Inflammatory macrophage treated with lipopolysaccharide for 4 hours (primary cell): ENCODE results near the gene SEZ6L2.
"Not testable (repeated sequence)": the region's sequence is repeated elsewhere in the genome, so short reads cannot be mapped to it uniquely, and the experiment has no call there.

Experiments
- DNase-seq: peaks from one replicate; pipeline ENCODE4 v3.0.0-alpha.2; 2020

SEZ6L2 gene

DNA sequence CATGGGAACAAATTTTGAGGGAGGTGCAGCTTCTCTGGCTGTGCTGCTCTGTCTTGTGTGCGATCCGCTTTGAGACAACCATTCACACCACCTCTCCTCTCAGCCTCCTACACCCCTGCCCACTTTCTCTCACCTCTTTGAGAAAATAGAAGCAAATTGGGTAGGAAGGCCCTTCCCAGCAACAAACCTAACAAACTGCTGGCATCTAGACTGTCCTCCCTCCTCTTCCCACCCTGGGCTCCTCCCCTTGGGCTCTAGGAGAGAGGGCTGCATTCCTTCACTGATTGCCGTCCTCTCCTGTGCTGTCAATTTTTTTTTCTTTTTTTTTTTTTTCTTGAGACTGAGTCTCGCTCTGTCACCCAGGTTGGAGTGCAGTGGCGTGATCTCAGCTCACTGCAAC is 49.8 kb downstream of the SEZ6L2 start:
- DNase-seq, result no peak

DNA sequence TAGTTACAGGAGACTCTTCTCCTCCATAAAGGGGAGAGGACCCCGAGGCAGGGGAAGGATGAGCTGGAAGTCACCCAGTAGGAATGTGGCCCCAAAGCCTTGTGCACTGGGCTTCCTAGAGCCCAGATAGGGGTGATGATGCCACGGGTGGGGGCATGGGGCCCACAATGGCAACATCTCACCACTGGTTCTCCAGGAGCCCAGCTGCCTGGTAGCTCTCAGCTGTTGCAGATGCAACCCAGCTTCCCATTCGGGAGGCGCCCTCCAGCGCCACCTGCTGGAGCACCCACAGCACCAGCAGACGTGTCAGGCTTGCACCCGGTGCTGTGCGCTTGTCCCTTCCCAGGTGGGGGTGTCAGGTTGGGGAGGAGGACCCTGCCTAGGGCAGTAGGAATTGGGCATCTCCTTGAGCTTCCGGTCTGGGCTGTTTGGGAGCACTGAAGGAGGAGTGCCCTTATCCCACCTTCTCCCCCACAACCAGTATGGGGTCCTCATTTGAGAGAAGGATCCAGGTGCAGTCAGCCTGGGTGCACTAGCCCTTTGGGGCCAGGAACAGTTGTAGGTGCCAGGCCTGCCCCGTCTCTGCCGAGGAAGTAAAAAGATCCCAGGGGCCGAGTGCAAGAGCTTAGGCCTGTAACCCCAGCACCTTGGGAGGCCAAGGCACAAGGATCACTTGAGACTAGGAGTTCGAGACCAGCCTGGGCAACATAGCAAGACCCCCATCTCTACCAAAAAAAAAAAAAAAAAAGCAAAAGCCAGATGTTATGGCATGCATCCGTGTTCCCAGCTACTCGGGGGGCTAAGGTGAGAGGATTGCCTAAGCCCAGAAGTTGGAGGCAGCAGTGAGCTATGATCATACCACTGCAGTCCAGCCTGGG is 50.7 kb downstream of the SEZ6L2 start:
- peak; percentile 63 for DNase-seq

DNA sequence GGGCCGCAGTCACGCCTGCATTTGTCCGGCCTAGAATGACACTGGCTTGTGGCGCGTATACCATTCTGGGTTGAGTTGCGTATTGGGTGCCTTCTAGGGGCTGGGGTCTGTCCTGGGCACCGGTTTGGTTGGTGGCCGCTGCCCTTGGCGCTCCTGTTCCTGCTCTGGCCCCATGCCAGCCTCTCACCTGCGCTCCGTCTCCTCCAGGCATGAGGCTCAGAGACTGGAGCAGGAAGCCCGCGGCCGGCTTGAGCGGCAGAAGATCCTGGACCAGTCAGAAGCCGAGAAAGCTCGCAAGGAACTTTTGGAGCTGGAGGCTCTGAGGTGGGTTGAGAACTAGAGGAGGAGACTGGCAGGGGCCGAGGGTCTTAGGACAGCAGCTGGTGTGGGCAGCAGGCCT is 53.7 kb downstream of the SEZ6L2 start:
- no peak for DNase-seq

DNA sequence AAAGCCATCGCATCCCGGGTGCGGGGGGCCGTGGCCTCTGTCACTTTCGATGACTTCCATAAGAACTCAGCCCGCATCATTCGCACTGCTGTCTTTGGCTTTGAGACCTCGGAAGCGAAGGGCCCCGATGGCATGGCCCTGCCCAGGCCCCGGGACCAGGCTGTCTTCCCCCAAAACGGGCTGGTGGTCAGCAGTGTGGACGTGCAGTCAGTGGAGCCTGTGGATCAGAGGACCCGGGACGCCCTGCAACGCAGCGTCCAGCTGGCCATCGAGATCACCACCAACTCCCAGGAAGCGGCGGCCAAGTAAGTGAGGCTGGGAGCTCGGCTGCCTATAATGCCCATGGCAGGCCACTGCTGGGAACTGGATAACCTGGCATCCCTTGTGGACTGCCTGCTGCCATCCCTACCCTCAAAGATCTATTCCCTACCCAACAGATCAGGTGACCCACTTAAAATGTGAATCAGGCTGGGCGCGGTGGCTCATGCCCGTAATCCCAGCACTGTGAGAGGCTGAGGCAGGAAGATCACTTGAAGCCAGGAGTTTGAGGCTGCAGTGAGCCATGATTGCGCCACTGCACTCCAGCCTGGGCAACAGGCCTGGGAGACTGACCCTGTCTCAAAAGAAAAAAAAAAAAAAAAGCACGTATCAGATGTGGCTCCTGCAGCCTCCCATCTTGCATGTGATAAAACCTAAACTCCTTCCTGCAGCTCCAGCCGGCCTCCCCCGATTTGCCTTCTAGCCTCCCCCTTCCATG is 54.6 kb downstream of the SEZ6L2 start:
- no peak for DNase-seq

DNA sequence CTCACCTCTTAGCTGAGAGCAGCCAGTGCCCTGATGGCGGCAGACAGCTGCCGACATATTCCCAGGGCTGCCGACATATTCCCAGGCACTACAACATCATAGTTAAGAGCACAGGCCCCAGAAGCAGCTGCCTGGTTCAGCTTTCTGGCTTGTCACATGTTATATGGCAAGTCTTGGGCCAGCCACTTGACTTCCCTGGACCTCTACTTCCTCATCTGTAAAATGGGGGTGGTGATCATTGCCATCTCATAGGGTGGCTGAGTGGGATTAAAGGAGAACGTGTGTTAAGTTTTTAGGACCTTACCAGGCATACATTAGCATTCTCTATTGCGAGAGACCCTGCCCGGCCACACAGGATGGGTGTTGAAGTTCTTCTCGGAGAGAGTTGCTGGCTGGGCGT is 55.4 kb downstream of the SEZ6L2 start:
- no peak for DNase-seq

DNA sequence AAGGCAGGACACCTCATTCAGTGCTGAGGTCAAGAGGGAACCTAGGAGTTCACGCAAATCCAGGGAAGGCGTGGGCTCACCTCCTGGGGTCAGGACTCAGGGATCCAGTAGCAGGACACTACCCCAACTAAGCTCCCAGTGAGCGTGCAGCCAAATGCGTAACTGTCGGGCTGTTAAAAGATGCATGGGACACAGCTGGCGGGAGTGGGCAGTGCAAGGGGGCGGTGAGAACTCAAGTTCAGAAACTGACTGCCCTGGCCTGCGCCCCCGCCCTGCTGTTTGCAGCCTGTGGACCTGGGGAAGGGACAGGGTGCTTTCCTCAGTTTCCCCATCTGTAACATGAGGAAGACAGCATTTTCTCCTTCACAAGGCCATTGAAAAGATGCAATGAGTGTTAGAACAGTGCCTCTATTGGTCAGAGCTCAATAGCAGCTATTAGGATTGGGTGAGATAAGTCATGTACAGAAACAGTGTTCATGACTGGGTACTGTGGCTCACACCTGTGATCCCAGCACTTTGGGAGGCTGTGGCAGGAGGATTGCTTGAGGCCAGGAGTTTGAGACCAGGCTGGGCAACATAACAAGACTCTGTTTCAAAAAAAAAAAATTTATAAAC is 56.5 kb downstream of the SEZ6L2 start:
- DNase-seq, result no peak

DNA sequence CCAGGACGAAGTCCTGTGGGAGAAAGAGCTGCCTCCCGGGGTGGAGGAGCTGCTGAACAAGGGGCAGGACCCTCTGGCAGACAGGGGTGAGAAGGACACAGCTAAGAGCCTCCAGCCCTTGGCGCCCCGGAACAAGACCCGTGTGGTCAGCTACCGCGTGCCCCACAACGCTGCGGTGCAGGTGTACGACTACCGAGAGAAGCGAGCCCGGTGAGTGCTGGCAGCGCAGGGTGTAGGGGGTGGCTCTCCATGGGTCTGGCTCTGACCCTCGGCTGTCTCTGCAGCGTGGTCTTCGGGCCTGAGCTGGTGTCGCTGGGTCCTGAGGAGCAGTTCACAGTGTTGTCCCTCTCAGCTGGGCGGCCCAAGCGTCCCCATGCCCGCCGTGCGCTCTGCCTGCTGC is 57.7 kb downstream of the SEZ6L2 start:
- no peak for DNase-seq

DNA sequence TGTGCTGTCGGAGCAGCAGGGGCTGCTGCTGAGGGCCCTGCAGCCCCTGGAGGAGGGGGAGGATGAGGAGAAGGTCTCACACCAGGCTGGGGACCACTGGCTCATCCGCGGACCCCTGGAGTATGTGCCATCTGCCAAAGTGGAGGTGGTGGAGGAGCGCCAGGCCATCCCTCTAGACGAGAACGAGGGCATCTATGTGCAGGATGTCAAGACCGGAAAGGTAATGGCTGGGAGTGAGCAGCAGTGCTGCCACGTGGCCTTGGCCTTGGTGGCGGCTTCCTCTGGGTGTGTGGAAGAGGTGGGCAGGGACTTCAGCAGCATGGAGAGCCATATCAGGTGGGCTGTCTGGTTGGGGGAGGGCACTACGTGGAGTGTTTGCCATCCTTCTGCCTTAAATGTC is 59.1 kb downstream of the SEZ6L2 start:
- no peak for DNase-seq

DNA sequence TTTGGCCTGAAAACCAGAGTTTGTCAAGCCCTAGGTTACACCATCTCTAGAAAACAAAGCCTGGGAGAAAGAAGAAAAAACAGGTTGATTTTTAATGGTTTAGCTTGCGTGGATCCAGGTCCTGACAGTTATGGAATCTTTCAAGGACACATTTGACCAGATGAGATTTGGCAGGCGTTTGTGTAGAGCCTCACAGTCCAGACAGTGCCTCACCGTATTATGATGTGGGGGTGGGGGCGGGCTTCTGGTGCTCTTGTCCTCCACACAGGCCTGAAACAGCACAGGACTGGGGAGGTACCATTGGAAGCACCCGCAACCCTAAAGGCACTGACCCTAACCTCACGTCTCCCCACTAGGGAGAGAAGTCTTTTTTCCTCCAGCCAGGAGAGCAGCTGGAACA is 59.5 kb downstream of the SEZ6L2 start:
- DNase-seq, result no peak

DNA sequence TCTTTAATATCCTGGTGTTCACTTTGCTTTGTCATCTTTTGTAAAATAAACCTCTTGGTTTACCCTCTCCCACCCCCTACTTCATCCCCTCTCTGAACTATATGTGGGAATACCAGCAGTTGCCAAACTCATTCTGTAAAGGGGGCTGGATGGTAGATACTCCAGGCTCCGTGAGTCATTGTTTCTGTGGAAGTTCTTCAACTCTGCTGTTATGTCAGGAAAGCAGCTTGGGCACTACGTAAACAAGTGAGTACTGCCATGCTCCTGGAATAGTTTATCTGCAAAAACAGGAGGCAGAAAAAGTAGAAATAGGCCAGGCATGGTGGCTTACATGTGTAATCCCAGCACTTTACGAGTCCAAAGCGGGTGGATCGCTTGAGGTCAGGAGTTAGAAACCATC is 61.5 kb downstream of the SEZ6L2 start:
- no peak for DNase-seq

DNA sequence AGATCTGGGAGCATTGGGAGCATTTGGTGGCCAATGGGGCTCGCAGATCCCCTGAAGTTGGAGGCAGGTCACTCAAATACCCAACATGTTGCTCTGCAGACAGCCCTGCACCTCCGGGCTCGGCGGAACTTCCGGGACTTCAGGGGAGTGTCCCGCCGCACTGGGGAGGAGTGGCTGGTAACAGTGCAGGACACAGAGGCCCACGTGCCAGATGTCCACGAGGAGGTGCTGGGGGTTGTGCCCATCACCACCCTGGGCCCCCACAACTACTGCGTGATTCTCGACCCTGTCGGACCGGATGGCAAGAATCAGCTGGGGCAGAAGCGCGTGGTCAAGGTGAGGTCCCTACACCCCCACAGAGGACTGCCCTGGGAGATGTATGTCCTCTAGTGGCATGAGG is 62.7 kb downstream of the SEZ6L2 start:
- DNase-seq, result no peak

DNA sequence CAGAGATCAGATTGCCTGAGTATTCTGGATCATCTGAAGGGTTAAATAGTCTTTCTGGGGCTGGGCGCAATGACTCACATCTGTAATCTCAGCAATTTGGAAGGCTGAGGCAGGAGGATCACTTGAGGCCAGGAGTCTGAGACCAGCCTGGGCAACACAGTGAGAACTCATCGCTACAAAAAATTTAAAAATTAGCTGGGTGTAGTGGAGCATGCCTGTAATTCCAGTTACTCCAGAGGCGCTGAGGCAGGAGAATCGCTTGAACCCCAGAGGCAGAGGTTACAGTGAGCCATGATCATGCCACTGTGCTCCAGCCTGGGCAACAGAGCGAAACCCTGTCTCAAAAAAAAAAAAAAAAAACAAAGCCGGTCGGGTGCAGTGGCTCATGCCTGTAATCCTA is 63.4 kb downstream of the SEZ6L2 start:
- no peak for DNase-seq

DNA sequence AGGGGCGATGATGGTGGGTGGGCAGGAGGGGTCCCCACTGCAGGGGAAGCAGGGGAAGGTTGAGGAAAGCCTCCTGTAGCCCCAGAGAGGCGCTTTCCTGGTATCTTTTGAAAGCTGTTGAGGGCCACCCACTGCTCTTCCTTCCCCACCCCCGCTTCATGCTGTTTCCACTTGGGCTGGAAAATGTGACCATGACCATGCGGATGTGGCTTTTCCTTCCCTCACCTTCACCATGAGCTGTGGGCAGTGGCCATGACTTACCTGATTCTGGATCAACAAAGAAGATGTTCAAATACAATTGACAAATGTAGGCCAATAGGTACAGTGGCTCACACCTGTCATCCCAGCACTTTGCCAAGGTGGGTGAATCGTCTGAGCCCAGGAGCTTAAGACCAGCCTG is 65.3 kb downstream of the SEZ6L2 start:
- DNase-seq, result no peak

DNA sequence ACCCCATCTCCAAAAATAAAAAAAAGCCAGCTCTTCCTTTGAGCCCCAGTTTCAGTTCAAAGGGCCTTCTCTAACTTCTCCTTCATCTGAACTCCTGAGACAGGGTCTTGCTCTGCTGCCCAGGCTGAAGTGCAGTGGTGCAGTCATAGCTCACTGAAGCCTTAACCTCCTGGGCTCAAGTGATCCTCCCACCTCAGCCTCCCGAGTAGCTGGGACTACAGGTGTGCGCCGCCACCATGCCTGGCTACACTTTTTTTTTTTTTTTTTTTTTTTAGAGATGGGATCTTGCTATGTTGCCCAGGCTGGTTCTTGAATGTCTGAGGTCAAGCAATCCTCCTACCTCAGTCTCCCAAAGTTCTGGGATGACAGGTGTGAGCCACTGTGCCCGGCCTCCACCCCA is 66.1 kb downstream of the SEZ6L2 start:
- DNase-seq, result not testable (repeated sequence)

DNA sequence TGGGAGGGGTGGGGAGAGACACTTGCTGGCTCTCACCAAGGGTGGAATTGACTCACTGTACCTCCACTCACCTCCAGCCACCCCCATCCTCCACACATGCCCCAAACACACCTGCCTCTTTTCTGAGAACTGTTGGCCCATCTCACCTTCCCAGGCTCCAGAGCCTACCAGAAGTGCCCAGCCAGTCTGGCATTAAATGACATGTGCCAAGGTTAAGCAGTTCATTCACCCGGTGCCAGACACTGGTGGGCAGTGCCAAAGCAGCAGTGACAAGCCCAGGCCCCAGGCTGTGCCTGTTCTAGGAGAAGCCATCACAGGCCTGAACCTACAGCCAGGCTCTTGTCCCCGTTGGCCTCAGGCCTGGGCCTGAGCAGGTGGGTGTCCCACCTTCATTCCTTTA is 67.9 kb downstream of the SEZ6L2 start:
- DNase-seq, result no peak

DNA sequence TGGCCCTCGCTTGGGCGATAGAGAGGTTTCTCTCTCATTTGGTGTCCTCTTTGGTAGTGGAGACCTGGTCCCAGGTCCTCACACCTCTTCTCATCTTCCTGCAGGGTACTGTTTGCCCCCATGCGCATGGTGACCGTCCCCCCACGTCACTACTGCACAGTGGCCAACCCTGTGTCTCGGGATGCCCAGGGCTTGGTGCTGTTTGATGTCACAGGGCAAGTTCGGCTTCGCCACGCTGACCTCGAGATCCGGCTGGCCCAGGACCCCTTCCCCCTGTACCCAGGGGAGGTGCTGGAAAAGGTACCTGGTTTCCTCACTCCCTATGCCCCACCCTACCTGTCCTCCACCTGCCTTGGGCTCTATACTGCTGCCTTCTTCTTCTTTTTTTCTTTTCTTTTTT is 68.6 kb downstream of the SEZ6L2 start:
- DNase-seq, result no peak

DNA sequence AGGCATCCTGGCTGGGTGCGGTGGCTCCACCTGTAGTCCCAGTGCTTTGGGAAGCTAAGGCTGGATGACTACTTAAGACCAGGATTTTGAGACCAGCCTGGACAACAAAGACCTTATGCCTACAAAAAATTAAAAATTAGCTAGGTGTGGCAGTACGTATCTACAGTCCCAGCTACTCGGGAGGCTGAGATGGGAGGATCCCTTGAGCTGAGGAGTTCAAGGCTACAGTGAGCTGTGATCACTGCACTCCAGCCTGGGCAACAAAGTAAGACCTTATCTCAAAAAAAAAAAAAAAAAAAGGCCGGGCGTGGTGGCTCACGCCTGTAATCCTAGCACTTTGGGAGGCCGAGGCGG is 73.0 kb downstream of the SEZ6L2 start:
- DNase-seq, result no peak

DNA sequence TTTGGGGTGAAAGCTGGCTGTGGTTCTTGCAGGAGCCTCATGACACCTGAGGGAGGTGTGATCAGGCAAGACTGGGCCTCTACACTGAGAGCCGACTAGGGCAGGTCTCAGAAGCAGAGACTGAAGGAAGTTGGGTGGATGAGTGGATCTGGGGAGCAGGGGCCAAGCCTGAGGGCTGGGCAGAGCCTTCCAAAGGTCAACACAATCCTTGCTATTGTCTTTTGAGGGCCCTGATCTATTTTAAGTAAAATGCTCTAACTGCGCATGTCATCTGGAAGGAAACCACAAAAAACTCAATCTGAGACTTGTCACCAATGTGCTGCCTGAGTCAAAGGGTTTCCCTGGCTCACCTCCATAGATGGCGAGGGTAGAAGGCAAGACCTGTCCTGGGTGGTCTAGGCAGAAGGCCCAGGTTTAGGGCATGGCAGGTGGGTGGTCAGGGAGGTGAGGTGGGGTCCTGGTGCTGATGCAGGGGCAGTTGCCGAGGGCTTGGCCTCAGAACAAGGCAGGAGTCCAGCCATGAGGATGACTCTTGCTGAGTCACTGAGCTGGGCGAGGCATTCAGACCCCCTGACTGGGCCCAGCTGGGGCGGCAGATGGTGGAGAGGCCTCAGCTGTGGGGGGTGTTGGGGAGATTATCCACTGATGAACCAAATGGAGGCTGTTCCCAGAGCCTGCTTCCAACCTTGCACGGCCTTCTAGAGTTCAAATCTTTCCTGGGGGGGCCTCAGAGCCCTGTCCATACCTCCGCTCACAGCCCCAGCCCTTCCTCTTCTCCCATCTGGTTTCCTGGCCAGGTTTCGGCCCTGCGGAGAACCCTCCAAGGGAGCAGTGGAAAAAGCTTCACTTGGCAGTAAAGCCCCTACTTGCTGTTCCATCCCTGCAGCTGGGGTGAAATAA is 74.0 kb downstream of the SEZ6L2 start:
- DNase-seq, result no peak

DNA sequence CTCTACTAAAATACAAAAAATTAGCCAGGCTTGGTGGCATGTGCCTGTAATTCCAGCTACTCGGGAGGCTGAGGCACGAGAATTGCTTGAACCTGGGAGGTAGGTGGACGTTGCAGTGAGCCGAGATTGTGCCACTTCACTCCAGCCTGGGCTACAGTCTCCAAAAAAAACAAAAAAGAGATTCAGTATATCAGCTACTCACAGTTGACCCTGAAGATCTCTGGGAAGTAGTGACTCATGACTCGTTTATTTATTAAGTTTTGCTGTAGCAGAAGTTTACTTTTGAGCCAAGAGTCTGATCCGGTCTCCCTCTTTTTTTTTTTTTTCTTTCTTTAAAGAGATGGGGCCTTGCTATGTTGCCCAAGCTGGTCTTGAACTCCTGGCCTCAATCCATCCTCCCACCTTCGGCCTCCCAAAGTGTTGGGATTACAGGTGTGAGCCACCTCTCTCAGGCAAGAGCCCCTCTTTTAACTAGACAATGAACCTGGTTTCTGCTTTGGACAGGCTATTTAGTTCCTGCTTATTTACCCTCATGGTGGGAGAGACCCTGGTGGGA is 74.7 kb downstream of the SEZ6L2 start:
- no peak for DNase-seq

DNA sequence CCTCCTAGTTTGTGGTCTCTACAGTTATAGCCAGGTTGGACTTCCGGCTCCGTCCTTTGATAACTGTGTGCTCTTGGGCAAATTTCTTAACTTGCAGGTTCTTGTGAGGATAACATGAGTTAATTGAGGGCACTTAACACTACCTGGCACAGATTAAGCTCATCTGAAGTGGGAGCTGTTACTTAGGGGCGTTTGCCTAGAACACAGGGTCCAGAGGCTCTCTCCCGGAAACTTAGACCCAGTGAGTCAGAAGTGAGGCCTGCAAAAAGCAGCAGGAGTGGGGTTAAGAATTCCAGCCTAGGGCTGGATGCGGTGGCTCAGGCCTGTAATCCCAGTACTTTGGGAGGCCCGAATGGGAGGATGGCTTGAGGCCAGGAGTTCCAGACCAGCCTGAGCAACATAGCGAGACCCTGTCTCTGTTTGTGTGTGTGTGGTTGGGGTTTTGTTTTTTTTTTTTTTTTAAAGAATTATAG is 77.7 kb downstream of the SEZ6L2 start:
- no peak for DNase-seq
